Thoracic aorta (tissue), 2 donors: ENCODE measurements around the gene FJX1. TPM values are rescaled to one million over a fixed set of nuclear protein-coding genes. Genes with fewer than 3 reads are reported as not detected.
"Not testable (repeated sequence)": the region's sequence is repeated elsewhere in the genome, so short reads cannot be mapped to it uniquely, and the experiment has no call there.

ENCODE experiments used
- ATAC-seq: fragments of 150-250 bp; one replicate; pipeline ENCODE4 v1.8.0; 2017; ENCODE audit warnings: low read depth; ENCODE audit not compliant: insufficient number of reproducible peaks, low FRiP score
- DNase-seq: peaks from one replicate; pipeline ENCODE4 v3.0.0-alpha.2; 2020; ENCODE audit warnings: low spot score
- H3K27ac ChIP-seq, 2 donors: fragments of 200-600 bp; sonication (generic); 1 replicate in 1 of 2; 2 replicates in 1 of 2; pipeline ENCODE4 v1.5.1; 2016; ENCODE audit warnings: mild to moderate bottlenecking in 2 of 2, moderate library complexity in 2 of 2
- H3K27me3 ChIP-seq: fragments of 200-600 bp; sonication (generic); replicated peaks from 2 replicates; pipeline ENCODE4 v1.6.0; 2016; ENCODE audit warnings: mild to moderate bottlenecking; ENCODE audit not compliant: insufficient read depth
- H3K36me3 ChIP-seq: fragments of 200-600 bp; sonication (generic); one replicate; pipeline ENCODE4 v1.5.1; 2016
- H3K4me1 ChIP-seq, 2 donors: fragments of 200-600 bp; sonication (generic); 1 replicate in 1 of 2; 2 replicates in 1 of 2; pipeline versions ENCODE4 v1.5.1 to v1.6.0; 2016; ENCODE audit warnings: low read depth in 2 of 2, mild to moderate bottlenecking in 1 of 2; ENCODE audit not compliant: control insufficient read depth in 1 of 2
- H3K4me3 ChIP-seq: fragments of 200-600 bp; sonication (generic); 2 replicates; pipeline ENCODE4 v1.5.1; 2016; ENCODE audit warnings: mild to moderate bottlenecking
- H3K9me3 ChIP-seq: fragments of 200-600 bp; sonication (generic); 2 replicates; pipeline ENCODE4 v1.5.1; 2016
- CTCF ChIP-seq: fragments of 200-600 bp; sonication (generic); IDR thresholded peaks from one replicate; pipeline ENCODE4 v1.5.1; 2019; ENCODE audit warnings: antibody characterized with exemption
- total RNA-seq, 2 donors: library from RNA; depleted of rRNA; stranded (reverse); fragments of >200 nt; gene quantifications; one replicate each; pipeline versions ENCODE4 v1.1.0 to v1.2.3, GENCODE V29; 2016

Gene FJX1
- total RNA-seq, 2 donors from 2014 or later: 5.4 to 19.2 TPM

- no peak for ATAC-seq
Measured at GRCh38 chr11:35664977-35665441, 46.7 kb downstream of the FJX1 start.

GRCh38 chr11:35667257-35667656 is 49.0 kb downstream of the FJX1 start:
- no peaks in the 10 kb centered on the region for H3K27me3 ChIP-seq
- H3K36me3 ChIP-seq: peaks cover 3% of the 10 kb centered on the region
- peaks cover 23 to 35% of the 10 kb centered on the region in 2 donors for H3K4me1 ChIP-seq
- no peak for ATAC-seq
- H3K4me3 ChIP-seq: no peak overlapping the region
- DNase-seq: no peak
- H3K27ac ChIP-seq: no peak overlapping the region
- TF ChIP-seq CTCF: no peak
- H3K9me3 ChIP-seq: peaks cover 12% of the 10 kb centered on the region

More at GRCh38 chr11:35664977-35665441, 46.7 kb downstream of the FJX1 start:
- Histone ChIP-seq H3K36me3 (peaks cover 3% of the 10 kb centered on the region), H3K4me1 (peaks cover 14 to 26% of the 10 kb centered on the region in 2 donors), H3K4me3 (peak overlapping the region; percentile 30), H3K27ac (no peak overlapping the region), H3K9me3 (peaks cover 12% of the 10 kb centered on the region), H3K27me3 (no peaks in the 10 kb centered on the region)
- TF ChIP-seq CTCF: no peak
- no peak for DNase-seq

DNA sequence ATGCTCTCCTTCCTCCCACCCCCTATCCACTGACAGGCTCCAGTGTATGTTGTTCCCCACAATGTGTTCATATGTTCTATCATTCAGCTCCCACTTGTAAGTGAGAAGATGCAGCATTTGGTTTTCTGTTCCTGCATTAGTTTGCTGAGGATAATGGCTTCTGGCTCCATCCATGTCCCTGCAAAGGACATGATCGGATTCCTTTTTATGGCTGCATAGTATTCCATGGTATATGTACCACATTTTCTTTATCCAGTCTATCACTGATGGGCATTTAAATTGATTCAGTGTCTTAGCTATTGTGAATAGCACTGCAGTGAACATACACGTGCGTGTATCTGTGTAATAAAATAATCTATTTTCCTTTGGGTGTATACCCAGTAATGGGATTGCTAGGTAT is 50.1 kb downstream of the FJX1 start:
- ATAC-seq, DNase-seq, H3K27ac ChIP-seq, H3K36me3 ChIP-seq, H3K4me3 ChIP-seq, H3K27me3 ChIP-seq: not testable (repeated sequence)
- peaks cover 20 to 32% of the 10 kb centered on the region in 2 donors for H3K4me1 ChIP-seq
- peaks cover 12% of the 10 kb centered on the region for H3K9me3 ChIP-seq

Other genes starting within 250 kb of the FJX1 start
- gene SLC1A2, start 198.9 kb upstream of the FJX1 start, total RNA-seq: under 1 TPM; 0.54 to 0.78 TPM
- 1 to 10 TPM in 1 of 2 donors, not detected in 1; 4.3 TPM for gene PAMR1, start 92.8 kb upstream of the FJX1 start, total RNA-seq
- 10 to 100 TPM; 26.0 to 26.8 TPM for gene TRIM44, start 44.3 kb downstream of the FJX1 start, total RNA-seq